Measurements from ENCODE around the gene SLC8A1. TPM values are rescaled to one million over a fixed set of nuclear protein-coding genes. Genes with fewer than 3 reads are reported as not detected.

SLC8A1 gene
- total and polyA plus RNA-seq, 10 of the 15 experiments (the other 5 are each of a cell fraction or from before 2014, with no cell fraction given): under 0.01 to 1.2 (median 0.01) TPM; not detected in 3

- TF ChIP-seq SUZ12 (IDR thresholded peaks at IDR 0.05; ENCODE audit: unreplicated experiment) (no peak), TCF12 (IDR thresholded peaks at IDR 0.05; ENCODE audit: low read depth, low read length) (no peak), ATF3 (IDR thresholded peaks at IDR 0.05; ENCODE audit: borderline replicate concordance, extremely low read depth, low read depth, low read length) (no peak), HDGF (IDR thresholded peaks at IDR 0.05) (no peak), ZBTB40 (IDR thresholded peaks at IDR 0.05; ENCODE audit: borderline replicate concordance) (no peak), STAT1 (conservative IDR thresholded peaks at IDR 0.05) (no peak)
- TF ChIP-seq, protein P1, sequence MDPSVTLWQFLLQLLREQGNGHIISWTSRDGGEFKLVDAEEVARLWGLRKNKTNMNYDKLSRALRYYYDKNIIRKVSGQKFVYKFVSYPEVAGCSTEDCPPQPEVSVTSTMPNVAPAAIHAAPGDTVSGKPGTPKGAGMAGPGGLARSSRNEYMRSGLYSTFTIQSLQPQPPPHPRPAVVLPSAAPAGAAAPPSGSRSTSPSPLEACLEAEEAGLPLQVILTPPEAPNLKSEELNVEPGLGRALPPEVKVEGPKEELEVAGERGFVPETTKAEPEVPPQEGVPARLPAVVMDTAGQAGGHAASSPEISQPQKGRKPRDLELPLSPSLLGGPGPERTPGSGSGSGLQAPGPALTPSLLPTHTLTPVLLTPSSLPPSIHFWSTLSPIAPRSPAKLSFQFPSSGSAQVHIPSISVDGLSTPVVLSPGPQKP (IDR thresholded peaks at IDR 0.05; ENCODE audit: low read depth, low read length): no peak
- TF ChIP-seq, protein P2, sequence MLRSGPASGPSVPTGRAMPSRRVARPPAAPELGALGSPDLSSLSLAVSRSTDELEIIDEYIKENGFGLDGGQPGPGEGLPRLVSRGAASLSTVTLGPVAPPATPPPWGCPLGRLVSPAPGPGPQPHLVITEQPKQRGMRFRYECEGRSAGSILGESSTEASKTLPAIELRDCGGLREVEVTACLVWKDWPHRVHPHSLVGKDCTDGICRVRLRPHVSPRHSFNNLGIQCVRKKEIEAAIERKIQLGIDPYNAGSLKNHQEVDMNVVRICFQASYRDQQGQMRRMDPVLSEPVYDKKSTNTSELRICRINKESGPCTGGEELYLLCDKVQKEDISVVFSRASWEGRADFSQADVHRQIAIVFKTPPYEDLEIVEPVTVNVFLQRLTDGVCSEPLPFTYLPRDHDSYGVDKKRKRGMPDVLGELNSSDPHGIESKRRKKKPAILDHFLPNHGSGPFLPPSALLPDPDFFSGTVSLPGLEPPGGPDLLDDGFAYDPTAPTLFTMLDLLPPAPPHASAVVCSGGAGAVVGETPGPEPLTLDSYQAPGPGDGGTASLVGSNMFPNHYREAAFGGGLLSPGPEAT (IDR thresholded peaks at IDR 0.05; ENCODE audit: low read depth): no peak
Measured at GRCh38 chr2:40341198-40341597, 110.7 kb downstream of the SLC8A1 start (continued).

All from GM12878 (cell line).